ENCODE results near the gene AWAT1.
"Not testable (repeated sequence)": the region's sequence is repeated elsewhere in the genome, so short reads cannot be mapped to it uniquely, and the experiment has no call there.

The AWAT1 gene

GRCh38 chrX:70241501-70241900 is 7.0 kb downstream of the AWAT1 start:
- Histone ChIP-seq H3K4me3 (ENCODE audit: low read length) (no peak overlapping the region), H3K4me1 (ENCODE audit: control insufficient read depth, insufficient read depth, low read length) (no peaks in the 10 kb centered on the region), H3K36me3 (ENCODE audit: control insufficient read depth, insufficient read depth, low read length) (no peaks in the 10 kb centered on the region), H3K27me3 (ENCODE audit: control insufficient read depth, insufficient read depth, low read length) (no peaks in the 10 kb centered on the region), H3K9me3 (ENCODE audit: control insufficient read depth, insufficient read depth, low read length) (no peaks in the 10 kb centered on the region), H3K27ac (ENCODE audit: low read length) (no peak overlapping the region)
- no peak for DNase-seq (ENCODE audit: low read depth, low spot score)
- WGBS (ENCODE audit: insufficient coverage, insufficient read length): no CpG with 5 or more reads among the region's 2 CpGs

DNA sequence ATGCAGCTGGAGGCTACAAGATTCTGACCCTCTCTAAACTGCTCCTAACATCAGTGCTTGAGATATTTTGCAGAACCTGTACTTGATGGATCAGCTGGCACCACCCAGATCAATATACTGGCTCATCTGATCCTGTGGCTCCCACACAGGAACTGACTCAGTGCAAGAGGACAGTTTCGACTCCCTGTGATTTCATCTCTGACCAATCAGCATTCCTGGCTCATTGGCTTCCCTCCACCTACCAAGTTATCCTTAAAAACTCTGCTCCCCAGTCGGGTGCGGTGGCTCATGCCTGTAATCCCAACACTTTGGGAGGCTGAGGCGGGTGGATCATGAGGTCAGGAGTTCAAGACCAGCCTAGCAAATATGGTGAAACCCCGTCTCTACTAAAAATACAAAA is 9.1 kb downstream of the AWAT1 start:
- H3K9me3 ChIP-seq (ENCODE audit: control insufficient read depth, insufficient read depth, low read length); H3K27ac ChIP-seq (ENCODE audit: low read length): not testable (repeated sequence)
- no CpG with 5 or more reads among the region's 5 CpGs for WGBS (ENCODE audit: insufficient coverage, insufficient read length)

DNA sequence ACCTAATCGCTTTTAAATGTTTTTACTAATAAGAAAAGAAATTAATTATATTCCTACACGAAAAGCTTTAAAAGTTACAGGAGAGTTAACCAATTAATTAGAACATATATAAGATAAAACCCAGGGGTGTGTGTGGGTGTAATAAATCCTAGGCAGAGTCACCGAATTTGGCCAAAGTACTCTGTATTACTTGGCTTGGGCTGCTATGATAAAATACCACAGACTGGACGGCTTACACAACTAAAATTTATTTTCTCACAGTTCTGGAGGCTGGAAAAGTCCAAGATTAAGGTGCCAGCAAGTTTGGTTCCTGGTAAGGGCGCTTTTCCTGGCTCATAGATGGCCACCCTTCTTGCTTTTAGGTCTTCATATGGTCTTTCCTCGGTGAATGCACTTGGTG is 10.4 kb downstream of the AWAT1 start:
- H3K36me3 ChIP-seq (ENCODE audit: control insufficient read depth, insufficient read depth, low read length): no peaks in the 10 kb centered on the region
- H3K27me3 ChIP-seq (ENCODE audit: control insufficient read depth, insufficient read depth, low read length): no peaks in the 10 kb centered on the region
- no peak overlapping the region for H3K4me3 ChIP-seq (ENCODE audit: low read length)
- WGBS (ENCODE audit: insufficient coverage, insufficient read length): no CpG with 5 or more reads among the region's 6 CpGs
- DNase-seq (ENCODE audit: low read depth, low spot score): no peak
- H3K4me1 ChIP-seq (ENCODE audit: control insufficient read depth, insufficient read depth, low read length): no peaks in the 10 kb centered on the region
- no peak overlapping the region for H3K27ac ChIP-seq (ENCODE audit: low read length)
- H3K9me3 ChIP-seq (ENCODE audit: control insufficient read depth, insufficient read depth, low read length): no peaks in the 10 kb centered on the region

More for the DNA sequence above, 9.1 kb downstream of the AWAT1 start:
- not testable (repeated sequence) for DNase-seq (ENCODE audit: low read depth, low spot score); H3K27me3 ChIP-seq (ENCODE audit: control insufficient read depth, insufficient read depth, low read length); H3K4me1 ChIP-seq (ENCODE audit: control insufficient read depth, insufficient read depth, low read length); H3K36me3 ChIP-seq (ENCODE audit: control insufficient read depth, insufficient read depth, low read length); H3K4me3 ChIP-seq (ENCODE audit: low read length)

DNA sequence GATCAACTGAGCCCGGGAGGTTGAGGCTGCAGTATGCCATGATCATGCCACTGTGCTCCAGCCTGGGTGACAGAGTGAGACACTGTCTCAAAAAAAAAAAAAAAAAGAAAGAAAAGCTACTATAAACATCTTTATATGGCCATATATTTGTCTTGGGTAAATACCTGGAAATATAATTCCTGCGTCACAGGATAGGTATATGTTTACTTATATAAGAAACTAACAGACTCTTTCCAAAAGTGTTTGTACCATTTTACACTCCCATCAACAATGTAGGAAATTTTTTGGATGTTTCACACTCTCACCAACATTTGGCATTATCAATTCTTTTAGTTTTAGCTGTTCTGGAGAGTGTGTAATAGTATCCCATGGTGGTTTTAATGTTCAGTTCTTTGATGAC is 12.8 kb downstream of the AWAT1 start:
- no peaks in the 10 kb centered on the region for H3K36me3 ChIP-seq (ENCODE audit: control insufficient read depth, insufficient read depth, low read length)
- no peak for DNase-seq (ENCODE audit: low read depth, low spot score)
- H3K9me3 ChIP-seq (ENCODE audit: control insufficient read depth, insufficient read depth, low read length): no peaks in the 10 kb centered on the region
- no CpG with 5 or more reads among the region's 2 CpGs for WGBS (ENCODE audit: insufficient coverage, insufficient read length)
- H3K27me3 ChIP-seq (ENCODE audit: control insufficient read depth, insufficient read depth, low read length): no peaks in the 10 kb centered on the region
- no peak overlapping the region for H3K4me3 ChIP-seq (ENCODE audit: low read length)
- no peaks in the 10 kb centered on the region for H3K4me1 ChIP-seq (ENCODE audit: control insufficient read depth, insufficient read depth, low read length)
- H3K27ac ChIP-seq (ENCODE audit: low read length): no peak overlapping the region

GRCh38 chrX:70252491-70252890 is 18.0 kb downstream of the AWAT1 start:
- Histone ChIP-seq H3K4me3 (ENCODE audit: low read length) (no peak overlapping the region), H3K27ac (ENCODE audit: low read length) (no peak overlapping the region), H3K9me3 (ENCODE audit: control insufficient read depth, insufficient read depth, low read length) (no peaks in the 10 kb centered on the region), H3K27me3 (ENCODE audit: control insufficient read depth, insufficient read depth, low read length) (no peaks in the 10 kb centered on the region), H3K36me3 (ENCODE audit: control insufficient read depth, insufficient read depth, low read length) (no peaks in the 10 kb centered on the region), H3K4me1 (ENCODE audit: control insufficient read depth, insufficient read depth, low read length) (no peaks in the 10 kb centered on the region)
- WGBS (ENCODE audit: insufficient coverage, insufficient read length): no CpG with 5 or more reads among the region's 2 CpGs
- no peak for DNase-seq (ENCODE audit: low read depth, low spot score)

DNA sequence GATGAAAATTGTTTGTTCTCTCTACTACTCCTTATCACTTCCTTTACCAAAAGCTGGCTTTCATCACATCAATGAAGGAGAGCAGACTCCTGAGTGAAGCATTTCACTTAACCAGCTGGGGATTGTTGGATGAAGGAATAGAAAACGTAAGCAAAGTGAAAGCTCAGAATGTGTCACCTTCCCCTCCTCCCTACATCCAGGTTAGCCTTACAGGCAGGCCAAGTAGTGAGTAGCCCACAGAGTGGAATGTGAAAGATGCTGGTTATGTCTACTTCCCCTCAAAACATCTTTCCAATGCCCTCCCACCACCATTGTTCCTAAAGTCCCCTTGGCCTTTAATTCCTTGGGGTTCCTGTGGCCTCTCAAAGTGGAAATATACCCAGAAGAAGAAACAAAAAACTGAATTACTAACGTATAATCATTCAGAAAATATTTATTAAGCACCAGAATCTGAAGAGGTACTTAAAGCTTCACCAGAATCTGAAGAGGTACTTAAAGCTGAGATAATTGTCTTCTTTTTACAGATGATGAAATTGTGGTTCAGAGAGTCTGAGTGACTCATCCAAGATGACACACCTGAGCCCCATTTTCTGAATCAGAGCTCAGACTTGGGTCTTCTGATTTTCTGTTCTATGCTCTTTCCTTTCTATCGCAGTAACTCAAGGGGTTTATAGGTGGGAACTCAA is 19.1 kb downstream of the AWAT1 start:
- Histone ChIP-seq H3K36me3 (ENCODE audit: control insufficient read depth, insufficient read depth, low read length) (no peaks in the 10 kb centered on the region), H3K27me3 (ENCODE audit: control insufficient read depth, insufficient read depth, low read length) (no peaks in the 10 kb centered on the region), H3K27ac (ENCODE audit: low read length) (no peak overlapping the region), H3K4me3 (ENCODE audit: low read length) (no peak overlapping the region), H3K4me1 (ENCODE audit: control insufficient read depth, insufficient read depth, low read length) (no peaks in the 10 kb centered on the region), H3K9me3 (ENCODE audit: control insufficient read depth, insufficient read depth, low read length) (no peaks in the 10 kb centered on the region)
- no CpG with 5 or more reads among the region's 3 CpGs for WGBS (ENCODE audit: insufficient coverage, insufficient read length)
- no peak for DNase-seq (ENCODE audit: low read depth, low spot score)

DNA sequence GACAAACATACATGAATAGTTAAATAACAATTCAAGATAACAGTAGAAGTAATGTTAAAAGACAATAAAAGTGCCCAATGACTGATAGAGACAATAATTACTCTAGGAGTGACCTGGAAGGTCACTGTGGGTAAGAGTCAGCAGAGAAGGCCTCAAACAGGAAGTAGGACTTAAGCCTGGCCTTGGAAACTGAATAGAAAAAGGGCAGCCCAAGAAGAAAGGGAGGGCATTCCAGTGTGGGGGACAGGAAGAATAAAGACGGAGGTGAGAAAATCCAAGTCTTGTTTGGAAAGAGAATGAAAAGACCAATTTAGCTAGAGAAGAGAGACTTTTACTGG is 19.6 kb downstream of the AWAT1 start:
- WGBS (ENCODE audit: insufficient coverage, insufficient read length): no CpG with 5 or more reads among the region's 1 CpG
- no peak overlapping the region for H3K4me3 ChIP-seq (ENCODE audit: low read length)
- DNase-seq (ENCODE audit: low read depth, low spot score): no peak

GRCh38 chrX:70254909-70255308 is 20.5 kb downstream of the AWAT1 start:
- no peaks in the 10 kb centered on the region for H3K4me1 ChIP-seq (ENCODE audit: control insufficient read depth, insufficient read depth, low read length)
- H3K36me3 ChIP-seq (ENCODE audit: control insufficient read depth, insufficient read depth, low read length): no peaks in the 10 kb centered on the region
- no peak overlapping the region for H3K4me3 ChIP-seq (ENCODE audit: low read length)
- DNase-seq (ENCODE audit: low read depth, low spot score): no peak
- H3K27me3 ChIP-seq (ENCODE audit: control insufficient read depth, insufficient read depth, low read length): no peaks in the 10 kb centered on the region
- WGBS (ENCODE audit: insufficient coverage, insufficient read length): no CpG with 5 or more reads among the region's 3 CpGs
- no peak overlapping the region for H3K27ac ChIP-seq (ENCODE audit: low read length)
- H3K9me3 ChIP-seq (ENCODE audit: control insufficient read depth, insufficient read depth, low read length): no peaks in the 10 kb centered on the region

More for the DNA sequence above, 19.6 kb downstream of the AWAT1 start:
- no peaks in the 10 kb centered on the region for H3K27me3 ChIP-seq (ENCODE audit: control insufficient read depth, insufficient read depth, low read length)
- no peaks in the 10 kb centered on the region for H3K36me3 ChIP-seq (ENCODE audit: control insufficient read depth, insufficient read depth, low read length)
- no peak overlapping the region for H3K27ac ChIP-seq (ENCODE audit: low read length)
- H3K9me3 ChIP-seq (ENCODE audit: control insufficient read depth, insufficient read depth, low read length): no peaks in the 10 kb centered on the region
- H3K4me1 ChIP-seq (ENCODE audit: control insufficient read depth, insufficient read depth, low read length): no peaks in the 10 kb centered on the region

- Histone ChIP-seq H3K27me3 (ENCODE audit: control insufficient read depth, insufficient read depth, low read length) (no peaks in the 10 kb centered on the region), H3K4me3 (ENCODE audit: low read length) (no peak overlapping the region), H3K27ac (ENCODE audit: low read length) (no peak overlapping the region), H3K36me3 (ENCODE audit: control insufficient read depth, insufficient read depth, low read length) (no peaks in the 10 kb centered on the region), H3K9me3 (ENCODE audit: control insufficient read depth, insufficient read depth, low read length) (no peaks in the 10 kb centered on the region), H3K4me1 (ENCODE audit: control insufficient read depth, insufficient read depth, low read length) (no peaks in the 10 kb centered on the region)
- no CpG with 5 or more reads among the region's 2 CpGs for WGBS (ENCODE audit: insufficient coverage, insufficient read length)
- no peak for DNase-seq (ENCODE audit: low read depth, low spot score)
Observed at GRCh38 chrX:70255452-70255851, 21.0 kb downstream of the AWAT1 start.

GRCh38 chrX:70257423-70258288 is 23.2 kb downstream of the AWAT1 start:
- no peak for DNase-seq (ENCODE audit: low read depth, low spot score)
- Histone ChIP-seq H3K4me3 (ENCODE audit: low read length) (no peak overlapping the region), H3K27me3 (ENCODE audit: control insufficient read depth, insufficient read depth, low read length) (no peaks in the 10 kb centered on the region), H3K9me3 (ENCODE audit: control insufficient read depth, insufficient read depth, low read length) (no peaks in the 10 kb centered on the region), H3K4me1 (ENCODE audit: control insufficient read depth, insufficient read depth, low read length) (no peaks in the 10 kb centered on the region), H3K27ac (ENCODE audit: low read length) (no peak overlapping the region), H3K36me3 (ENCODE audit: control insufficient read depth, insufficient read depth, low read length) (no peaks in the 10 kb centered on the region)
- no CpG with 5 or more reads among the region's 5 CpGs for WGBS (ENCODE audit: insufficient coverage, insufficient read length)

All from iPS DF 6.9 (cell line).